B cell (primary cell): ENCODE measurements around the gene SYTL1.

Source experiments
- CTCF ChIP-seq: fragments of 200-600 bp; IDR thresholded peaks from one replicate; pipeline ENCODE4 v1.8.0; 2022; ENCODE audit warnings: antibody characterized with exemption, mild to moderate bottlenecking
- EZH2 ChIP-seq: IDR thresholded peaks from 2 replicates; pipeline ENCODE4 v1.6.1; 2012; ENCODE audit warnings: borderline replicate concordance, low read depth, mild to moderate bottlenecking, moderate library complexity, low read length; ENCODE audit not compliant: insufficient read depth, poor library complexity, severe bottlenecking

- TF ChIP-seq CTCF (no peak), EZH2 (no peak)
These were observed 19.8 kb upstream of the SYTL1 start, which contains the start of gene TMEM222 for GRCh38 chr1:27321813-27322568.
